ACHN (cell line): ENCODE data around the gene CDHR2.

Experiments used
- DNase-seq: peaks from one replicate; pipeline ENCODE4 v3.0.0-alpha.2; 2015
- in situ Hi-C: cut with HindIII; loops from 2 replicates; pipeline ENCODE4 v1.10.0; 2017; ENCODE audit warnings: low sequenced_read_pairs, low pct_ligation_motif_present, low pct_unique_long_range_greater_than_20kb

CDHR2 gene

GRCh38 chr5:176548967-176549444 lies at the start of gene CDHR2:
Gene CDHR2, plus strand, starts transcription at chr5:176549342. Its CDS starts 16,011 bp downstream, at chr5:176565353.
- in situ Hi-C loops: no loop called here

GRCh38 chr5:176500511-176500910 lies 48.6 kb upstream of the CDHR2 start:
- in situ Hi-C loops: no loop called here
- DNase-seq: no peak

More at GRCh38 chr5:176548967-176549444, at the start of gene CDHR2:
- no peak for DNase-seq

GRCh38 chr5:176501333-176501732 lies 47.8 kb upstream of the CDHR2 start:
- in situ Hi-C loops: no loop called here
- DNase-seq: peak; percentile 26

- DNase-seq: no peak
- in situ Hi-C loops: no loop called here
Measured at GRCh38 chr5:176503496-176503895, 45.6 kb upstream of the CDHR2 start.

GRCh38 chr5:176507911-176508310 lies 41.2 kb upstream of the CDHR2 start:
- no peak for DNase-seq

GRCh38 chr5:176508603-176509002 lies 40.5 kb upstream of the CDHR2 start:
- DNase-seq: no peak
- in situ Hi-C loops: no loop called here

More at GRCh38 chr5:176507911-176508310, 41.2 kb upstream of the CDHR2 start:
- in situ Hi-C loops: no loop called here

GRCh38 chr5:176513788-176514187 lies 35.4 kb upstream of the CDHR2 start:
- no peak for DNase-seq
- in situ Hi-C loops: no loop called here

- in situ Hi-C loops: no loop called here
- DNase-seq: no peak
Measured at GRCh38 chr5:176514244-176514950, 34.7 kb upstream of the CDHR2 start.

- no peak for DNase-seq
- in situ Hi-C loops: no loop called here
Measured at GRCh38 chr5:176515396-176515795, 33.7 kb upstream of the CDHR2 start.

GRCh38 chr5:176517053-176517661 lies 32.0 kb upstream of the CDHR2 start:
- in situ Hi-C loops: no loop called here
- DNase-seq: no peak

GRCh38 chr5:176519810-176520720 lies 29.1 kb upstream of the CDHR2 start:
- DNase-seq: no peak
- in situ Hi-C loops: no loop called here

- no peak for DNase-seq
- in situ Hi-C loops: no loop called here
Measured at GRCh38 chr5:176521286-176521685, 27.9 kb upstream of the CDHR2 start.

- no peak for DNase-seq
Measured at GRCh38 chr5:176521699-176522263, 27.4 kb upstream of the CDHR2 start.

GRCh38 chr5:176524138-176524537 lies 25.0 kb upstream of the CDHR2 start:
- in situ Hi-C loops: no loop called here
- no peak for DNase-seq

More at GRCh38 chr5:176521699-176522263, 27.4 kb upstream of the CDHR2 start:
- in situ Hi-C loops: no loop called here

GRCh38 chr5:176524987-176525386 lies 24.2 kb upstream of the CDHR2 start:
- DNase-seq: no peak
- in situ Hi-C loops: no loop called here

GRCh38 chr5:176525677-176526076 lies 23.5 kb upstream of the CDHR2 start:
- in situ Hi-C loops: no loop called here
- DNase-seq: no peak

GRCh38 chr5:176526462-176526861 lies 22.7 kb upstream of the CDHR2 start:
- DNase-seq: no peak
- in situ Hi-C loops: no loop called here

GRCh38 chr5:176527246-176528222 lies 21.6 kb upstream of the CDHR2 start:
- in situ Hi-C loops: no loop called here
- DNase-seq: no peak
